ENCODE measurements around the gene TMEM165.

- TF ChIP-seq CTCF (IDR thresholded peaks at IDR 0.05) (no peak), EP300 (IDR thresholded peaks at IDR 0.05) (no peak)
Observed at GRCh38 chr4:55445921-55446577, 50.3 kb downstream of the TMEM165 start.

All from tibial nerve (tissue), 4 donors.